Naive thymus-derived CD8-positive, alpha-beta T cell (primary cell): ENCODE data around the gene ATP5PB. TPM values are rescaled to one million over a fixed set of nuclear protein-coding genes. Genes with fewer than 3 reads are reported as not detected.

Experiments
- ATAC-seq, 2 donors: fragments of 150-1000 bp; cut with Tn5 transposase in 1 of 2; sonication (Bioruptor Pico), chemical (Tn5 transposase) in 1 of 2; 1 replicate in 1 of 2; 2 replicates in 1 of 2; pipeline ENCODE4 v1.10.0; 2021; ENCODE audit warnings: mild to moderate bottlenecking in 2 of 2, moderate library complexity in 2 of 2
- POLR2A ChIA-PET: fragments of 350-600 bp; sonication (Branson Sonifier 250); formaldehyde crosslinking; loops from one replicate; lab custom pipeline; 2021; ENCODE audit warnings: antibody characterized with exemption; lab: Charles Lee
- DNase-seq, 10 donors: peaks; one replicate each; pipeline versions ENCODE4 v3.0.0 to v3.0.0-alpha.2; 2020 to 2022
- H3K27ac Mint-ChIP-seq, 10 donors: one replicate each; pipeline ENCODE4 v1.8.0; 2020 to 2022; ENCODE audit warnings: mild to moderate bottlenecking in 10 of 10, mixed read lengths in 10 of 10, moderate library complexity in 4 of 10, inconsistent platforms in 1 of 10
- H3K27me3 Mint-ChIP-seq, 5 donors: one replicate each; pipeline ENCODE4 v1.8.0; 2021 to 2022; ENCODE audit warnings: mixed read lengths in 5 of 5
- H3K36me3 Mint-ChIP-seq, 3 donors: one replicate each; pipeline ENCODE4 v1.8.0; 2020 to 2022; ENCODE audit warnings: mixed read lengths in 3 of 3, mild to moderate bottlenecking in 2 of 3, inconsistent platforms in 1 of 3
- H3K4me1 Mint-ChIP-seq, 4 donors: one replicate each; pipeline ENCODE4 v1.8.0; 2021 to 2022; ENCODE audit warnings: mixed read lengths in 4 of 4
- H3K4me3 Mint-ChIP-seq, 10 donors: one replicate each; pipeline ENCODE4 v1.8.0; 2020 to 2022; ENCODE audit warnings: mild to moderate bottlenecking in 10 of 10, mixed read lengths in 10 of 10, moderate library complexity in 6 of 10, inconsistent platforms in 1 of 10
- H3K9me3 Mint-ChIP-seq, 9 donors: one replicate each; pipeline ENCODE4 v1.8.0; 2020 to 2022; ENCODE audit warnings: mixed read lengths in 9 of 9, mild to moderate bottlenecking in 3 of 9, inconsistent platforms in 1 of 9, moderate library complexity in 1 of 9
- polyA plus RNA-seq, 3 donors: library from polyadenylated mRNA; unstranded; fragments of 300-500 nt; fragmentation: Illumina TruSeq; gene quantifications; one replicate each; pipeline ENCODE4 v1.2.3, GENCODE V29; 2021
- total RNA-seq, 8 experiments: library from RNA in 2 of 8; stranded (reverse) in 2 of 8; gene quantifications; one replicate each; pipeline ENCODE4 v1.2.3 and lab custom pipeline; 2021 to 2026

The ATP5PB gene, protein sequence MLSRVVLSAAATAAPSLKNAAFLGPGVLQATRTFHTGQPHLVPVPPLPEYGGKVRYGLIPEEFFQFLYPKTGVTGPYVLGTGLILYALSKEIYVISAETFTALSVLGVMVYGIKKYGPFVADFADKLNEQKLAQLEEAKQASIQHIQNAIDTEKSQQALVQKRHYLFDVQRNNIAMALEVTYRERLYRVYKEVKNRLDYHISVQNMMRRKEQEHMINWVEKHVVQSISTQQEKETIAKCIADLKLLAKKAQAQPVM
- total RNA-seq, result 100 to 1,000 TPM; 105 to 115 TPM
- polyA plus RNA-seq, result 100 to 1,000 TPM; 411 to 437 (median 416) TPM
- total RNA-seq (lab: John Stamatoyannopoulos, UW), result 65.0 to 230 (median 113) reads per million in 6 experiments

DNA sequence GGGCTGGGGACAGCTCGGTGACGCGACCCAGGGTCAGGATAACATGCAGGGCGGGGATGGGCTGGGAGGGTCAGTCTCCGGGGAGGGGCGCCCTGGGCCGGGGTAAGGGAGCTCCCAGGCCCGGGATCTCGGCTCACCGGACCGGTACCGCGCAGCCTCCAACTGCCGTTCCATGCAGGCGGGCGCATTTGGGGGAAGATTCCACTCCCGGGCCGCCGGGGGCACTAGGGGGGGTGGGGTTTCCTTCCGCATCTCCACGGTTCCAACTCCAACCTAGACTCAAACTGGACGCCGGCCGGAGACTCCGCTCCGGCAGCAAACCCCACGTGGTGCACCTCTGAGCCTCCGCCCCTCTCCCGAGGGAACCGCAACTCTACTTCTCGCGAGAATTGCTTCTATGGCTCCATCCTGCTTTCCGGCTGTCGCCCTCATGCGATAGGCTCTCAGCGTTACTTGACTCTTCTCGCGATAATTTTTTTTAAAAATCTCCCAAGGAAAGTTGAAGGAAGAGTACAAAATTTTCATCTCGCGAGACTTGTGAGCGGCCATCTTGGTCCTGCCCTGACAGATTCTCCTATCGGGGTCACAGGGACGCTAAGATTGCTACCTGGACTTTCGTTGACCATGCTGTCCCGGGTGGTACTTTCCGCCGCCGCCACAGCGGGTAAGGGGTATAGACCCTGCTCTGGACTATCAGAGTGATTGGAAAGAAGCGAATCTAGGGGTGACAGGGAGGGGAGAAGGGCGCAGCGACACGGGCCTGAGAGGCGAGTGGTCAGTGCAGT lies at the start of gene ATP5PB, which contains the start of gene WDR77:
Gene ATP5PB (plus strand): TSS at position 547 of the 785 bp plus-strand sequence. CDS start 78 bp downstream, at position 625.
Gene WDR77 (minus strand): TSS at position 339 of the 785 bp plus-strand sequence. CDS start 87 bp downstream, at position 252.
- peak within 1 kb of the TSS; percentile 98 to 100 (median 99) for H3K27ac Mint-ChIP-seq
- ATAC-seq (peak; percentile 93 to 95), DNase-seq (peak; percentile 71 to 96 (median 92))
- POLR2A ChIA-PET, result interaction anchor here (0.7 to 2.5 kb wide), 15 partner anchors 9 to 257 kb away, joined by 3 to 32 read pairs (median 5); partner anchors contain the start of gene C1orf162
- peaks cover 39 to 84% (median 79%) of the 10 kb centered on the region in 4 donors for H3K4me1 Mint-ChIP-seq
- peak within 1 kb of the TSS; percentile 94 to 100 (median 100) for H3K4me3 Mint-ChIP-seq
- H3K27me3 Mint-ChIP-seq, result no peaks in the 10 kb centered on the region
- H3K36me3 Mint-ChIP-seq, result peaks cover 14 to 59% (median 16%) of the 10 kb centered on the region in 3 donors
- no peaks in the 10 kb centered on the region for H3K9me3 Mint-ChIP-seq

DNA sequence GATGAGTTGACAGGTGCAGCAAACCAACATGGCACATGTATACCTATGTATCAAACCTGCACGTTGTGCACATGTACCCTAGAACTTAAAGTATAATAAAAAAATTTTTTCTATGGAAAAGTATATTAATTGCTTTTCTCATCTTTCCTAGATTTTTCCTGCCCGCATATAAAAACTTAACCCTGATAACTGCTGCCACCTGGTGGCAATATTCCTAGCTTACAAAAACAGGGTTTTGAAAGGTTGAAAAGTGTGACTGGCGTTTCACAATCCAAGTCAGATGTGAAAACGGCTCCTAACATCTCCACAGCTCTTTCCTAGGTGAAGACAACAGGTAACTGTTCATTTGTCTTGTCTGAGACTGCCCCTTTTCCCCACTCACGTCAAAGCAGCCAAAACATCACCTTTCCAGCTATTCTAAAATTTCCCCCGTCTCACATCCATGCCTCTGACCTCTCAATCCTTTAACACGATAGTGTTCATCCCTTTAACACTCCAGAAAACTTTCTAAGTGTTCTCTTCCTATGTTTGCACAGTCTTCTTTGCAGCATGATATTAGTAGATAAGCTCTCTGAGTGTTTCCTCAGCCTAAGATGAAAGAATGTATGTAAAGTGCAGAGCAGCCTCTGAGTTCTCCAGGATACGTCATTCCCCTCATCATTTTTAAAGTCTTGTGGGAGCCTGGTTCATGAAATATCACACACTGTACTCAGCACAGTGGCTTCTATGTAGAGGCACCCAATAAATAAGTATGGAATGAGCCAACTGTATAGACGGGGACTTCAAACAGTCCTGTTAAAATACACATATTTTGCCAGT lies 49.3 kb upstream of the ATP5PB start:
- ATAC-seq (no peak), DNase-seq (peak in 8 of 10 donors; percentile 7 to 45 (median 34))
- peaks cover 0 to 14% (median 0%) of the 10 kb centered on the region in 9 donors for H3K9me3 Mint-ChIP-seq
- peak overlapping the region in 1 of 10 donors; percentile 27 for H3K27ac Mint-ChIP-seq
- H3K4me1 Mint-ChIP-seq, result peaks cover 3 to 10% (median 8%) of the 10 kb centered on the region in 4 donors
- POLR2A ChIA-PET, result interaction anchor here (1.3 to 1.5 kb wide), 3 partner anchors 41 to 184 kb away, joined by 3 to 8 read pairs (median 3); no protein-coding TSS in a partner anchor
- H3K4me3 Mint-ChIP-seq, result no peak overlapping the region
- peaks cover 0 to 5% (median 0%) of the 10 kb centered on the region in 3 donors for H3K36me3 Mint-ChIP-seq
- H3K27me3 Mint-ChIP-seq, result no peaks in the 10 kb centered on the region

- H3K27me3 Mint-ChIP-seq, result no peaks in the 10 kb centered on the region
- ATAC-seq (no peak), DNase-seq (no peak)
- H3K9me3 Mint-ChIP-seq, result peaks cover 0 to 14% (median 0%) of the 10 kb centered on the region in 9 donors
- no peak overlapping the region for H3K27ac Mint-ChIP-seq
- peaks cover 0 to 5% (median 0%) of the 10 kb centered on the region in 3 donors for H3K36me3 Mint-ChIP-seq
- no peak overlapping the region for H3K4me3 Mint-ChIP-seq
- POLR2A ChIA-PET, result no interaction called here
- peaks cover 14 to 30% (median 27%) of the 10 kb centered on the region in 4 donors for H3K4me1 Mint-ChIP-seq
Measured at GRCh38 chr1:111402083-111402482, 47.2 kb upstream of the ATP5PB start.

GRCh38 chr1:111404588-111404987 lies 44.7 kb upstream of the ATP5PB start:
- DNase-seq, result no peak
- no peak overlapping the region for H3K4me3 Mint-ChIP-seq
- H3K27me3 Mint-ChIP-seq, result no peaks in the 10 kb centered on the region
- no peaks in the 10 kb centered on the region for H3K9me3 Mint-ChIP-seq
- H3K4me1 Mint-ChIP-seq, result peaks cover 17 to 34% (median 33%) of the 10 kb centered on the region in 4 donors
- no peaks in the 10 kb centered on the region for H3K36me3 Mint-ChIP-seq
- ATAC-seq, result no peak
- H3K27ac Mint-ChIP-seq, result no peak overlapping the region
- POLR2A ChIA-PET, result interaction anchor here (0.6 kb wide), 1 partner anchor 217 kb away, joined by 3 read pairs; no protein-coding TSS in a partner anchor

- no peaks in the 10 kb centered on the region for H3K27me3 Mint-ChIP-seq
- H3K4me3 Mint-ChIP-seq, result peak overlapping the region; percentile 1 to 83 (median 60)
- DNase-seq, result peak; percentile 11 to 73 (median 48)
- peaks cover 14 to 29% (median 28%) of the 10 kb centered on the region in 4 donors for H3K4me1 Mint-ChIP-seq
- POLR2A ChIA-PET, result interaction anchor here (1.1 to 1.9 kb wide), 4 partner anchors 15 to 442 kb away, joined by 3 to 5 read pairs (median 4); partner anchors contain the start of genes ATP5PB, LRIF1 and WDR77
- peak overlapping the region; percentile 41 to 93 (median 80) for H3K27ac Mint-ChIP-seq
- H3K9me3 Mint-ChIP-seq, result no peaks in the 10 kb centered on the region
- H3K36me3 Mint-ChIP-seq, result no peaks in the 10 kb centered on the region
- peak; percentile 100 for ATAC-seq
Measured at GRCh38 chr1:111406321-111406768, 42.9 kb upstream of the ATP5PB start.

DNA sequence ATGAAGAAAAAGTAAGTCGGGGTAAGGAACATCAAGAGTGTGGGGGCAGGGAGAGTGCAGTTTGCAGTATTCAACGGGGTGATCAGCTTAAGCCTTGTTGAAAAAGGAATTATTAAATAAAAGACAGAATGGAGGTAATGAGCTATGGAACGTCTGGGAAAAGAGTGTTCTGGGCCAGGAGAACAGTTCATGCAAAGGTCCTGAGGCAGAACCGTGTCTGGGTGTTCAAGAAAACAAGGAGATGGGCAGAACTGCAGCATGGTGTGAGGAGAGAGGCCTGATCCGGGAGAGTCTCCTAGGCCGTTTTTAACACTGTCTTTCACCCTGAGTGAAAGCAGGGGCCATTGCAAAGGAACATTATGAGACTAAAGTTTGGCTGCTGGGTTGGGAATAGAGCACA lies 42.0 kb upstream of the ATP5PB start:
- no peak for ATAC-seq
- DNase-seq, result no peak
- Mint-ChIP-seq H3K27me3 (no peaks in the 10 kb centered on the region), H3K27ac (peak overlapping the region in 9 of 10 donors; percentile 0 to 89 (median 71)), H3K9me3 (no peaks in the 10 kb centered on the region), H3K4me3 (no peak overlapping the region), H3K36me3 (no peaks in the 10 kb centered on the region), H3K4me1 (peaks cover 14 to 29% (median 28%) of the 10 kb centered on the region in 4 donors)
- POLR2A ChIA-PET, result no interaction called here

DNA sequence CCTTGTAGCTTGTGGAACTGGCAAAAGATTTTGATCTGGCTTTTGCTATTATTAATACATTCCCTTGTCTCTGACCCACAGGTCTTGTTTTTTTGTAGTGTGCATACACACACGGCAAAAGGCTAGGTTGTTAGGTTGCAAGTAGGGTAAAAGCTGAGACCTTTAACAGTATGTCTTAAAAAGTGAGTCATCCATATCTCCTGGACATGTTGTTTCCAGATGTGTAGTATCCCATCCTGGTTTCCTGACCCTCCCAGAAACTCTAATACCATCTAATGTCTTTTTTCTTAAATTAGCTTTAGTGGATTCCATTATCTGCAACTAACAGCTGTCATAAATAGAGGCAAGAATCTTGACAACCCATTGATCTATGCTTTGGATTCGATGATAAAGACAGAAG lies 36.4 kb upstream of the ATP5PB start:
- no peak for DNase-seq
- no peaks in the 10 kb centered on the region for H3K27me3 Mint-ChIP-seq
- H3K27ac Mint-ChIP-seq, result no peak overlapping the region
- ATAC-seq, result no peak
- H3K4me3 Mint-ChIP-seq, result no peak overlapping the region
- no peaks in the 10 kb centered on the region for H3K9me3 Mint-ChIP-seq
- POLR2A ChIA-PET, result no interaction called here
- peaks cover 10 to 38% (median 35%) of the 10 kb centered on the region in 3 donors for H3K36me3 Mint-ChIP-seq
- no peaks in the 10 kb centered on the region for H3K4me1 Mint-ChIP-seq

GRCh38 chr1:111414756-111415155 lies 34.5 kb upstream of the ATP5PB start:
- no peak overlapping the region for H3K27ac Mint-ChIP-seq
- H3K27me3 Mint-ChIP-seq, result no peaks in the 10 kb centered on the region
- no peaks in the 10 kb centered on the region for H3K9me3 Mint-ChIP-seq
- peaks cover 0 to 2% (median 0%) of the 10 kb centered on the region in 4 donors for H3K4me1 Mint-ChIP-seq
- ATAC-seq (no peak), DNase-seq (no peak)
- H3K4me3 Mint-ChIP-seq, result no peak overlapping the region
- POLR2A ChIA-PET, result no interaction called here
- H3K36me3 Mint-ChIP-seq, result peaks cover 10 to 51% (median 35%) of the 10 kb centered on the region in 3 donors

GRCh38 chr1:111415461-111415860 lies 33.8 kb upstream of the ATP5PB start:
- Mint-ChIP-seq H3K4me1 (peaks cover 0 to 2% (median 0%) of the 10 kb centered on the region in 4 donors), H3K27me3 (peaks cover 0 to 2% (median 0%) of the 10 kb centered on the region in 5 donors), H3K4me3 (no peak overlapping the region), H3K27ac (no peak overlapping the region), H3K36me3 (peaks cover 14 to 57% (median 38%) of the 10 kb centered on the region in 3 donors), H3K9me3 (no peaks in the 10 kb centered on the region)
- DNase-seq (no peak), ATAC-seq (no peak)
- POLR2A ChIA-PET, result no interaction called here

DNA sequence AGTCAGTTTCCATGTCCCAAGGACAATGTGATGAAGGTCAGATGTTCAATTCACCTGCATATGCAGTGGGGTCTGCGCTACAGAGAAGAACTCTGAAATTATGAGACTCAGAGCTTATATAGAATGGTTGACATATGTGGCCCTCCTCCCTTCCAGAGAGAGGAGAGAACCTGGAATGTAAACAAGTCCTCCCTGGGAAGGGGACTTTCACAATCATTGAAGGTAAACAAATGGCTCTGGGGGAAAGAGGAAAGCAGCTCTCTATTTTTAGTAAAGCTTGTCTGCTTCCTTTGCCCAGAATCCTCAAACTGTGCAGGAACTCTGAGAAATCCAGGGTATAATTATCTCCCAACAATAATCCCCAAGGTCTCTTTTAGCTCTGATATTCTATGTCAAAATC lies 31.5 kb upstream of the ATP5PB start:
- DNase-seq (no peak), ATAC-seq (no peak)
- Mint-ChIP-seq H3K36me3 (peaks cover 17 to 61% (median 55%) of the 10 kb centered on the region in 3 donors), H3K27me3 (peaks cover 0 to 2% (median 0%) of the 10 kb centered on the region in 5 donors), H3K27ac (no peak overlapping the region), H3K9me3 (no peaks in the 10 kb centered on the region), H3K4me3 (no peak overlapping the region), H3K4me1 (peaks cover 0 to 2% (median 0%) of the 10 kb centered on the region in 4 donors)
- POLR2A ChIA-PET, result no interaction called here

- DNase-seq, result no peak
- Mint-ChIP-seq H3K9me3 (no peaks in the 10 kb centered on the region), H3K36me3 (peaks cover 17 to 59% (median 53%) of the 10 kb centered on the region in 3 donors), H3K27me3 (peaks cover 0 to 2% (median 0%) of the 10 kb centered on the region in 5 donors), H3K27ac (no peak overlapping the region), H3K4me1 (peaks cover 0 to 2% (median 0%) of the 10 kb centered on the region in 4 donors), H3K4me3 (no peak overlapping the region)
- ATAC-seq, result no peak
- POLR2A ChIA-PET, result no interaction called here
Measured at GRCh38 chr1:111419037-111419436, 30.2 kb upstream of the ATP5PB start.
